HG02763 (cell line): Measurements from ENCODE around the gene TSHZ1.

Experiments used
- ATAC-seq: cut with Tn5 transposase; IDR thresholded peaks from one replicate; pipeline ENCODE4 v1.9.1; 2021; ENCODE audit warnings: mild to moderate bottlenecking, moderate library complexity; ENCODE audit not compliant: unreplicated experiment

The TSHZ1 gene

GRCh38 chr18:75210274-75211001, at the start of gene TSHZ1:
Gene TSHZ1 (plus strand): TSS chr18:75210797. CDS start chr18:75211877, 1,080 bp downstream.
- ATAC-seq = peak; percentile 28

- ATAC-seq = no peak
Measured at GRCh38 chr18:75161256-75162028, 49.2 kb upstream of the TSHZ1 start.

- ATAC-seq = no peak
Measured at GRCh38 chr18:75162467-75162866, 48.1 kb upstream of the TSHZ1 start.

GRCh38 chr18:75162978-75163377, 47.6 kb upstream of the TSHZ1 start:
- ATAC-seq = no peak

- ATAC-seq = no peak
Measured at GRCh38 chr18:75163736-75164135, 46.9 kb upstream of the TSHZ1 start.

GRCh38 chr18:75164479-75164878, 46.1 kb upstream of the TSHZ1 start:
- ATAC-seq = no peak

- no peak for ATAC-seq
Measured at GRCh38 chr18:75165926-75166325, 44.7 kb upstream of the TSHZ1 start.

GRCh38 chr18:75167137-75167536, 43.5 kb upstream of the TSHZ1 start:
- ATAC-seq = no peak

GRCh38 chr18:75167759-75168618, 42.6 kb upstream of the TSHZ1 start:
- ATAC-seq = no peak

- ATAC-seq = no peak
Measured at GRCh38 chr18:75168619-75169018, 42.0 kb upstream of the TSHZ1 start.

- ATAC-seq = no peak
Measured at GRCh38 chr18:75169411-75169810, 41.2 kb upstream of the TSHZ1 start.

GRCh38 chr18:75170022-75170789, 40.4 kb upstream of the TSHZ1 start:
- no peak for ATAC-seq

- no peak for ATAC-seq
Measured at GRCh38 chr18:75170916-75171315, 39.7 kb upstream of the TSHZ1 start.

- peak; percentile 23 for ATAC-seq
Measured at GRCh38 chr18:75172299-75173124, 38.1 kb upstream of the TSHZ1 start.

- peak; percentile 99 for ATAC-seq
Measured at GRCh38 chr18:75173125-75173432, 37.5 kb upstream of the TSHZ1 start.

- no peak for ATAC-seq
Measured at GRCh38 chr18:75173738-75174137, 36.9 kb upstream of the TSHZ1 start.

GRCh38 chr18:75176849-75177248, 33.7 kb upstream of the TSHZ1 start:
- ATAC-seq = no peak

- no peak for ATAC-seq
Measured at GRCh38 chr18:75178376-75178775, 32.2 kb upstream of the TSHZ1 start.

GRCh38 chr18:75179819-75180600, 30.6 kb upstream of the TSHZ1 start:
- ATAC-seq = no peak
